Activated naive CD8-positive, alpha-beta T cell treated with anti-CD3 and anti-CD28 coated beads for 36 hours (primary cell): ENCODE data around the gene PTCH2. TPM values are rescaled to one million over a fixed set of nuclear protein-coding genes. Genes with fewer than 3 reads are reported as not detected.

Source experiments
- DNase-seq: peaks from one replicate; pipeline ENCODE4 v3.0.0; 2021
- H3K27ac Mint-ChIP-seq: one replicate; pipeline ENCODE4 v1.8.0; 2022; ENCODE audit warnings: mild to moderate bottlenecking, moderate library complexity, mixed read lengths
- H3K27me3 Mint-ChIP-seq: one replicate; pipeline ENCODE4 v1.8.0; 2022; ENCODE audit warnings: mild to moderate bottlenecking, mixed read lengths
- H3K36me3 Mint-ChIP-seq: one replicate; pipeline ENCODE4 v1.8.0; 2021; ENCODE audit warnings: mild to moderate bottlenecking, mixed read lengths
- H3K4me1 Mint-ChIP-seq: one replicate; pipeline ENCODE4 v1.8.0; 2021; ENCODE audit warnings: mixed read lengths
- H3K4me3 Mint-ChIP-seq: one replicate; pipeline ENCODE4 v1.8.0; 2022; ENCODE audit warnings: mild to moderate bottlenecking, moderate library complexity, mixed read lengths
- H3K9me3 Mint-ChIP-seq: one replicate; pipeline ENCODE4 v1.8.0; 2022; ENCODE audit warnings: mixed read lengths
- total RNA-seq, 2 experiments: library from RNA; stranded (reverse); gene quantifications; one replicate each; pipeline ENCODE4 v1.2.3, GENCODE V29; 2021

Gene PTCH2
- total RNA-seq, 2 experiments from 2014 or later = 1.0 to 1.4 TPM

DNA sequence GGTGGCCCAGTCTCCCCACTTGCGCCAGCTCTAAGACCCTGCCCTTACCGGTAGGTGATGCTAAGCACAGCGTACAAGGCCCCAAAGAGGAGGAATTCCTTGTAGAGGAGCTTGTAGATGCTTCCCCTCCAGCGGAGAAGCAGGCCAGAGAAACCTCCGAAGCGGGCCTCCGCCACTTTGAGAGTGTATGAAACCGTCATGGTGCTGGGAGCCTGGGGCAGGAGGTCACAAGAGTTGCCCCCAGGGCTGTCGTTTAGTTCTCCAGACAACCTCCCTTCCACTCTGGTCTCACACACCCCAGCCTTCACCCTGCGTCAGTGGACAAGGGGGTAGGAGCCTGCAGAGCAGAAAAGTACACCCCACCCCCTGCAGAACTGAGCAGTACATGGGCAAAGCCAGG is 55.5 kb downstream of the PTCH2 start:
- no peak for DNase-seq
- Mint-ChIP-seq H3K27ac (no peak overlapping the region), H3K36me3 (peaks cover 4% of the 10 kb centered on the region), H3K27me3 (no peaks in the 10 kb centered on the region), H3K4me1 (peaks cover 32% of the 10 kb centered on the region), H3K4me3 (no peak overlapping the region), H3K9me3 (no peaks in the 10 kb centered on the region)

DNA sequence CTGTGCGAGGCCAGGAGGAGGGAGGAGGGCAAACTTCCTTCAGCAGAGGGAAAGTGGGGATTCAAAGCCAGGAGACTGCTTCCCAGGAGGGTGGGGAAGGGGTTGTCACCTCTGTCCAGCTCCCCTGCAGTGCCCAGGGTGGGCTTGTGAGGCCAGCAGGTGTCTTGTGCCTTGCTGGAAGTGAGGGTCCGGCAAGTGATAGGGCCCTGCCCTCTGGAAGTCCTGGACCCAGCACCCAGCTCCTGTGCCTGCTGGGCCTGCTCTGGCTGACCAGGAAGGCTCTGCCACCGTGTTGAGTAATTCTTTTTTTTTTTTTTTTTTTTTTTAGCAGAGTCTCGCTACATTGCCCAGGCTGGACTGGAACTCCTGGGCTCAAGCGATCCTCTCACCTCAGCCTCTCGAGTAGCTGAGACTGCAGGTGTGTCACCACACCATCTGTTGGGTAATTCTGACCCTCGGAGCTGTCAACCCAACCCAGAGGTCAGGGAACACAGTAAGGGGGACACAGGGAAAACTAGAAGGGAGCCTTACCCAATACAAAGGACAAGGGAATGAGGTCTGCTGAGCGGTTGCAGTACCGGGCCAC is 56.1 kb downstream of the PTCH2 start:
- H3K27ac Mint-ChIP-seq = peak overlapping the region; percentile 86

DNA sequence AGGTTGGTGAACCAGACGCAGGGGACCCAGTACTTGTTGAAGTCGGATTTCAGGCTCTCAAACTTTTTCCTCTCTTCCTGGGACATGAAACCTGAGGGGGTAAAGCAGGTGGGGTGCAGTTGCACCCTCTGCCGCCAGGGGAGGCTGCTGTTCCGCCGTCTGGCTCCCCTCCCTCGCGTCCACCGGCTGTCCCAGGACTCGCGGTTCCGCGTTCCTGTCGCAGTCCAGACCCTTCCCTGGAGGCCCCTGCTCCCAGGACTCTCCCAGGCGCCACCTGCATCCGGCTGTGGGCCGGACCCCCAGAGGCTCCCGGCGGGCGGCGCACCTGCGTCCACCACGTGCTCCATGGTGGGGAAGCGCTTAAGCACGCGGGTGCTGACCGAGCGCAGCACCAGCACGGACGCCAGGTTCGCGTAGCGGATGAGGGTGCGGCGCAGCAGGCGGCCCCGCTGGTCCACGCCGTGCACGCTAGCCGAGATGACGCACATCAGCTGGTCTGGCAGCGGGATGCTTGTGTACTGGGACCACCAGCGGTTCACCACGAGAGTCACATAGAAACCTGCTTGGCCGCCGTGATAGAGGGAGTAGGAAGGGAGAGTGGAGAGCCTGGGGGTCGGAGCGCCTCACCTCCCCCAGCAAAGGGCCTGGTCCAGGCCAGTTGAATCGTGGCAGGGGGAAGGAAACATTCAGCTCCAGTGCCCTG is 56.8 kb downstream of the PTCH2 start:
- peaks cover 13% of the 10 kb centered on the region for H3K36me3 Mint-ChIP-seq
- no peaks in the 10 kb centered on the region for H3K9me3 Mint-ChIP-seq
- H3K4me3 Mint-ChIP-seq = peak overlapping the region; percentile 81
- DNase-seq = peak; percentile 81
- peak overlapping the region; percentile 86 for H3K27ac Mint-ChIP-seq
- no peaks in the 10 kb centered on the region for H3K27me3 Mint-ChIP-seq
- peaks cover 35% of the 10 kb centered on the region for H3K4me1 Mint-ChIP-seq

More for the DNA sequence above, 56.1 kb downstream of the PTCH2 start:
- Mint-ChIP-seq H3K27me3 (no peaks in the 10 kb centered on the region), H3K4me1 (peaks cover 33% of the 10 kb centered on the region), H3K4me3 (peak overlapping the region; percentile 81), H3K36me3 (peaks cover 7% of the 10 kb centered on the region), H3K9me3 (no peaks in the 10 kb centered on the region)
- DNase-seq = no peak

DNA sequence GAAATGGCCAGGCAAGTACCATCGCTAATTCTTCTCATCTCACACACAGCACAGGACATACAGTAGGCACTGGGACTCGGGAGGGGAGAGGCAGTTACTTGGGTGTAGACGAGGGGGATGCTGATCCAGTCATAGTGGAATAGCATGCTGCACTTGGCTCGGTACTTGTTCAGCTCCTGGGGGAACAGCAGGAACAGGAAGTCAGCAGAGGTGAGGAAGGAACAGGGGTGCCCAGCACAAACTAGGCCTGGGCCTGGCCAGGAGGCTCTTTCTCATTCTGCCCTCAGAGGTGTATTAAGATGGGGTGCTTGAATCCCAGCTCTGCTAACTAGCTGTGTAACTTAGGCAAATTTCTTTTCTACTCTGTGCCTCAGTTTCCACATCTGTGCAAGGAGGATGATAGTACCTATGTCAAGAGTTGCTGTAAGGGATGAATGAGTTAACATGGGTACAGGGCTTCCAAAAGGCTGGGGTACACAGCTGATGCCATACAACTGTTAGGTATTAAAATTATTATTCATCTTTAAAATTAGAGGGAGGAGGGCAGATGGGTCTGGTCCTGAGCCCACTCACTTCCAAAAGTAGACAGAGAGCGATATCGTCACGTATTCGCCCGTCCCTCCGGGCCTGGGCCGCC is 57.4 kb downstream of the PTCH2 start:
- peaks cover 32% of the 10 kb centered on the region for H3K4me1 Mint-ChIP-seq
- peak overlapping the region; percentile 81 for H3K4me3 Mint-ChIP-seq
- peaks cover 19% of the 10 kb centered on the region for H3K36me3 Mint-ChIP-seq
- peak overlapping the region; percentile 86 for H3K27ac Mint-ChIP-seq
- DNase-seq = no peak
- no peaks in the 10 kb centered on the region for H3K27me3 Mint-ChIP-seq
- H3K9me3 Mint-ChIP-seq = no peaks in the 10 kb centered on the region

- peak overlapping the region; percentile 86 for H3K27ac Mint-ChIP-seq
- peaks cover 36% of the 10 kb centered on the region for H3K4me1 Mint-ChIP-seq
- peak overlapping the region; percentile 81 for H3K4me3 Mint-ChIP-seq
- no peak for DNase-seq
- no peaks in the 10 kb centered on the region for H3K27me3 Mint-ChIP-seq
- peaks cover 25% of the 10 kb centered on the region for H3K36me3 Mint-ChIP-seq
- H3K9me3 Mint-ChIP-seq = no peaks in the 10 kb centered on the region
These were observed 58.0 kb downstream of the PTCH2 start for GRCh38 chr1:44785029-44785380.

GRCh38 chr1:44784094-44785028 is 58.7 kb downstream of the PTCH2 start:
- DNase-seq = peak; percentile 55
- no peaks in the 10 kb centered on the region for H3K9me3 Mint-ChIP-seq
- H3K27ac Mint-ChIP-seq = peak overlapping the region; percentile 86
- peaks cover 36% of the 10 kb centered on the region for H3K4me1 Mint-ChIP-seq
- H3K4me3 Mint-ChIP-seq = peak overlapping the region; percentile 81
- no peaks in the 10 kb centered on the region for H3K27me3 Mint-ChIP-seq
- H3K36me3 Mint-ChIP-seq = peaks cover 31% of the 10 kb centered on the region

GRCh38 chr1:44783697-44784093 is 59.4 kb downstream of the PTCH2 start:
- H3K4me3 Mint-ChIP-seq = peak overlapping the region; percentile 68
- H3K27me3 Mint-ChIP-seq = no peaks in the 10 kb centered on the region
- peaks cover 38% of the 10 kb centered on the region for H3K4me1 Mint-ChIP-seq
- no peak for DNase-seq
- H3K36me3 Mint-ChIP-seq = peaks cover 38% of the 10 kb centered on the region
- H3K27ac Mint-ChIP-seq = peak overlapping the region; percentile 71
- H3K9me3 Mint-ChIP-seq = no peaks in the 10 kb centered on the region

DNA sequence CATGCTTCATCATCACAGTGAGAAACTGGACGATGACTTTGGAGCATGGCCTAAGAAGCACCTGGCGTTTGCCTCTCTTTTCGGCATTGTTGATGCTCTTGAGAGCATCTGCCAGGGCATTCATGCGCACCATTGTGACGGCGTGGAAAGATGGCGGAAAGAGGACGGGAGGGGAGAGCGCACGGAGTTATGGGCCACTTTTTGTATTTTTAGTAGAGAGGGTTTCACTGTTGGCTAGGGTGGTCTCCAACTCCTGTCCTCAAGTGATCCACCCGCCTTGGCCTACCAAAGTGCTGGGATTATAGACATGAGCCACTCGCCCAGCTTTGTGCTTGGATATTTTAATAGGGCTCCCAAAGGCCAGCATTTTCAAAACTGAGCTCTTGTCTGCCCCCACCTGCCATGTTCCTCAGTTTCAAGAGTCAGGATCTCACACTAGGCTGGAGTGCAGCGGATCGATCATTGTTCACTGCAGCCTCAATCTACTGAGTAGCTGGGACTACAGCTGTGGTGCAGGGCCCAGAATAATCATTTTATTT is 62.4 kb downstream of the PTCH2 start:
- H3K4me1 Mint-ChIP-seq = peaks cover 45% of the 10 kb centered on the region
- peaks cover 68% of the 10 kb centered on the region for H3K36me3 Mint-ChIP-seq
- H3K4me3 Mint-ChIP-seq = no peak overlapping the region
- no peaks in the 10 kb centered on the region for H3K9me3 Mint-ChIP-seq
- no peak for DNase-seq
- H3K27ac Mint-ChIP-seq = peak overlapping the region; percentile 42
- no peaks in the 10 kb centered on the region for H3K27me3 Mint-ChIP-seq

GRCh38 chr1:44778705-44779576 is 64.1 kb downstream of the PTCH2 start:
- no peak for DNase-seq
- Mint-ChIP-seq H3K9me3 (no peaks in the 10 kb centered on the region), H3K4me1 (peaks cover 40% of the 10 kb centered on the region), H3K4me3 (peak overlapping the region; percentile 94), H3K36me3 (peaks cover 76% of the 10 kb centered on the region), H3K27ac (peak overlapping the region; percentile 85), H3K27me3 (no peaks in the 10 kb centered on the region)

DNA sequence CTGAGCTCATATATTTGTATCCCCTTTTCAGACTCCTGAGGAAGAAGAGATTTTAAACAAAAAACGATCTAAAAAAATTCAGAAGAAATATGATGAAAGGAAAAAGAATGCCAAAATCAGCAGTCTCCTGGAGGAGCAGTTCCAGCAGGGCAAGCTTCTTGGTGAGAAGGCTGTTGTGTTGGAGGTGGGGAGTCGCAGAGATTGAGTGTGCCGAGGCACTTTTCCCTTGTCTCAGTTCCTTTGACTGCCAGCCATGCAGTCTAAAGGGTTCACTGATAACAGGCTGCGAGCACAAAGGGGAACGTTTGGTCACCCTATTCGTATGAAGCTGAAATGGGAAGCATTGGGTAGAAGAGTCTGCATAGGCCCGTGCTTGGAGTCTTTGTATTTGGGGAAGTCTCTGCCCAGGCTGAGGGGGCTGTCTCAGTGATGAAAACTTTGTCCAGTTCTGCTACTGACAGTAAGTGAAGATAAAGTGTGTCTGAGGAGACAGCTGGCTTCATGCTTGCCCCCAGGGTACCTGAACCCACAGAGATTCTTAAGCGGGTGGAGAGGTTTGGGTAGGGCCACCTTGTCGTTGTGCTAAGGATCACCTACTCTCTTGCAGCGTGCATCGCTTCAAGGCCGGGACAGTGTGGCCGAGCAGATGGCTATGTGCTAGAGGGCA is 65.0 kb downstream of the PTCH2 start:
- Mint-ChIP-seq H3K9me3 (no peaks in the 10 kb centered on the region), H3K27me3 (no peaks in the 10 kb centered on the region), H3K36me3 (peaks cover 75% of the 10 kb centered on the region), H3K4me1 (peaks cover 35% of the 10 kb centered on the region), H3K27ac (peak overlapping the region; percentile 97), H3K4me3 (peak overlapping the region; percentile 94)
- no peak for DNase-seq

DNA sequence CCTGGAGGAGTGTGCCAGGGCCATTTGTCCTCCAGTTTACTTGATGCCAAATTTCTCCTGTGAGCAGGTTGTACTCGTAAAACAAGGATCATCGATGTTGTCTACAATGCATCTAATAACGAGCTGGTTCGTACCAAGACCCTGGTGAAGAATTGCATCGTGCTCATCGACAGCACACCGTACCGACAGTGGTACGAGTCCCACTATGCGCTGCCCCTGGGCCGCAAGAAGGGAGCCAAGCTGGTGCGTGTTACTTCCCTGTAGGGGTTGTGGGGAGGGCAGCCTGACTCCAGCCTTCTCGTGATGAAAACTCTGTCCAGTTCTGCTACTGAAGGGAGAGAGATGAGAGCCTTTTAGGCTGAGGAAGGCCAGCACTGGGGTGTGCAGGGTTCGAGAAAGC is 65.5 kb downstream of the PTCH2 start:
- Mint-ChIP-seq H3K4me1 (peaks cover 35% of the 10 kb centered on the region), H3K27ac (peak overlapping the region; percentile 97), H3K27me3 (no peaks in the 10 kb centered on the region), H3K36me3 (peaks cover 78% of the 10 kb centered on the region), H3K9me3 (no peaks in the 10 kb centered on the region), H3K4me3 (peak overlapping the region; percentile 94)
- DNase-seq = no peak

DNA sequence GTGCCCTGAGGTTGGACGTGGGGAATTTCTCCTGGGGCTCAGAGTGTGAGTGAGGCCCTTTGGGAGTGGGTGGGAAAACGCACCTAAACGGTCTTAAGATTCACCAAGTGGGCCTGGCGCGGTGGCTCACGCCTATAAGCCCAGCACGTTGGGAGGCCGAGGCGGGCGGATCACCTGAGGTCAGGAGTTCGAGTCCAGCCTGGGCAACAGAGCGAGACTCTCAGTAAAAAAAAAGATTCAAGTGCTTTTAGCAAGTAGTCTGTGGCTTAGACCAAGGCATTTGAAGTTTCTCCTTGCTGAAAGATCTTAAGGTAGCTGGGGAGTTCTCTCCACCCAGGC is 66.4 kb downstream of the PTCH2 start:
- H3K27ac Mint-ChIP-seq = peak overlapping the region; percentile 97

DNA sequence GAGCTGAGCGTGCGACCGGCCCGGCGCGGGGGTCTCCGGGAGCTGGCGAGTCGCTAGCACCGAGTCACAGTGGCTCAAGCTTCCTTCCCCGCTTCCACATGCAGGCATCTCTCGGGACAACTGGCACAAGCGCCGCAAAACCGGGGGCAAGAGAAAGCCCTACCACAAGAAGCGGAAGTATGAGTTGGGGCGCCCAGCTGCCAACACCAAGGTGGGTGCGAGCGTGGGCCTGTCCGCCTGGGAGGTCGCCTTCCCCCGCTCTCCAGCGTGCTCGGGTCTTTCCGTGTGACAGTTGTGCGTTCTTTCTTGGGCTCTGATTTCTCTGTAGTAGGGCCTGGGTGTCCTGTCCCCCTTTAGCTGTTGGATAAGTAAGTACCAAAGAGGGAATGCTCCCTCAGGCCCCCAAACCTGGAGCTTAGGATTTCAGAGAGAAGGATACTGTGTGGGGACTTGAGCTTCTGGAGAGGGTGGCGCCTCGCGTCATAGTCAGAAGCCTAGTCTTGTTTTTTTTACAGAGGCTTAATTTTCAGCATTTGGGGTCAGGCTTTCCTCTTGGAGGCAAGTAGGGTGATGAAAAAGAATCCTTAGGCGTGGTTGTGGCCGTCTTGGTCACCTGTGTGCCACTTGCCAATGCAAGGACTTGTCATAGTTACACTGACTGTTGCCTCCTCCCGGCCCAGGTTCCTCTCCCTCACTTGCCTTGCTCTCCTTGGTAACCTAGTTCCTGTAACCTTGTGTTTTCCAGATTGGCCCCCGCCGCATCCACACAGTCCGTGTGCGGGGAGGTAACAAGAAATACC is 66.9 kb downstream of the PTCH2 start:
- H3K9me3 Mint-ChIP-seq = no peaks in the 10 kb centered on the region
- H3K4me3 Mint-ChIP-seq = peak overlapping the region; percentile 94
- H3K27ac Mint-ChIP-seq = peak overlapping the region; percentile 97
- peaks cover 33% of the 10 kb centered on the region for H3K4me1 Mint-ChIP-seq
- DNase-seq = peak; percentile 37
- no peaks in the 10 kb centered on the region for H3K27me3 Mint-ChIP-seq
- H3K36me3 Mint-ChIP-seq = peaks cover 66% of the 10 kb centered on the region

More for the DNA sequence above, 66.4 kb downstream of the PTCH2 start:
- no peak for DNase-seq
- Mint-ChIP-seq H3K4me1 (peaks cover 35% of the 10 kb centered on the region), H3K4me3 (peak overlapping the region; percentile 94), H3K27me3 (no peaks in the 10 kb centered on the region), H3K36me3 (peaks cover 72% of the 10 kb centered on the region), H3K9me3 (no peaks in the 10 kb centered on the region)
